ENCODE data around the gene SURF1. TPM values are rescaled to one million over a fixed set of nuclear protein-coding genes. Genes with fewer than 3 reads are reported as not detected.

Gene SURF1
- total and polyA plus RNA-seq, 3 donors from 2014 or later, result 51.4 to 71.0 (median 58.9) TPM

GRCh38 chr9:133346021-133346785, 10.1 kb downstream of the SURF1 start:
- WGBS, 2 donors, result 38 to 48% methylated on average over 15 of the region's 15 CpGs
- intact Hi-C loops (cut with DNase I; ENCODE audit: low total_unique reads), result no loop called here
- no peak for DNase-seq
- Histone ChIP-seq H3K4me1 (peaks cover 24% of the 10 kb centered on the region), H3K9me3 (no peaks in the 10 kb centered on the region), H3K4me3 (no peak overlapping the region), H3K27ac (peak overlapping the region; percentile 89 to 90), H3K27me3 (no peaks in the 10 kb centered on the region), H3K36me3 (ENCODE audit: low read depth, missing control alignments) (no peaks in the 10 kb centered on the region)
- TF ChIP-seq CTCF (IDR thresholded peaks at IDR 0.05) (no peak), POLR2A (IDR thresholded peaks at IDR 0.05) (no peak)

- Histone ChIP-seq H3K9me3 (no peaks in the 10 kb centered on the region), H3K27me3 (no peaks in the 10 kb centered on the region), H3K36me3 (ENCODE audit: low read depth, missing control alignments) (no peaks in the 10 kb centered on the region), H3K4me3 (no peak overlapping the region), H3K4me1 (peaks cover 24% of the 10 kb centered on the region), H3K27ac (no peak overlapping the region)
- DNase-seq, result no peak
- WGBS, 2 donors, result 93 to 96% methylated on average over 3 to 6 of the region's 6 CpGs
- no peak for TF ChIP-seq POLR2A (IDR thresholded peaks at IDR 0.05)
- no peak for TF ChIP-seq CTCF (IDR thresholded peaks at IDR 0.05)
- intact Hi-C loops (cut with DNase I; ENCODE audit: low total_unique reads), result no loop called here
Observed at GRCh38 chr9:133345596-133345995, 10.7 kb downstream of the SURF1 start.

GRCh38 chr9:133344979-133345378, 11.3 kb downstream of the SURF1 start:
- no peak overlapping the region for H3K27ac ChIP-seq
- TF ChIP-seq POLR2A (IDR thresholded peaks at IDR 0.05) (no peak), CTCF (IDR thresholded peaks at IDR 0.05) (no peak)
- H3K36me3 ChIP-seq (ENCODE audit: low read depth, missing control alignments), result no peaks in the 10 kb centered on the region
- DNase-seq, result no peak
- no peak overlapping the region for H3K4me3 ChIP-seq
- no peaks in the 10 kb centered on the region for H3K9me3 ChIP-seq
- 95 to 97% methylated on average over 12 of the region's 12 CpGs for WGBS, 2 donors
- H3K4me1 ChIP-seq, result peaks cover 24% of the 10 kb centered on the region
- intact Hi-C loops (cut with DNase I; ENCODE audit: low total_unique reads), result no loop called here
- no peaks in the 10 kb centered on the region for H3K27me3 ChIP-seq

GRCh38 chr9:133344071-133344470, 12.2 kb downstream of the SURF1 start:
- WGBS, 2 donors, result 93% methylated on average over 19 of the region's 19 CpGs; no CpG with 5 or more reads in 1 of the 2 donors
- TF ChIP-seq POLR2A (IDR thresholded peaks at IDR 0.05) (no peak), CTCF (IDR thresholded peaks at IDR 0.05) (no peak)
- intact Hi-C loops (cut with DNase I; ENCODE audit: low total_unique reads), result no loop called here
- DNase-seq, result no peak
- Histone ChIP-seq H3K4me3 (no peak overlapping the region), H3K27me3 (no peaks in the 10 kb centered on the region), H3K9me3 (no peaks in the 10 kb centered on the region), H3K36me3 (ENCODE audit: low read depth, missing control alignments) (no peaks in the 10 kb centered on the region), H3K4me1 (peaks cover 18% of the 10 kb centered on the region), H3K27ac (no peak overlapping the region)

- DNase-seq, result no peak
- H3K27me3 ChIP-seq, result no peaks in the 10 kb centered on the region
- intact Hi-C loops (cut with DNase I; ENCODE audit: low total_unique reads), result no loop called here
- 76 to 93% methylated on average over 11 of the region's 11 CpGs for WGBS, 2 donors
- no peak overlapping the region for H3K27ac ChIP-seq
- H3K4me1 ChIP-seq, result peaks cover 14% of the 10 kb centered on the region
- no peaks in the 10 kb centered on the region for H3K36me3 ChIP-seq (ENCODE audit: low read depth, missing control alignments)
- H3K4me3 ChIP-seq, result no peak overlapping the region
- TF ChIP-seq CTCF (IDR thresholded peaks at IDR 0.05) (no peak), POLR2A (IDR thresholded peaks at IDR 0.05) (no peak)
- H3K9me3 ChIP-seq, result no peaks in the 10 kb centered on the region
Observed at GRCh38 chr9:133342570-133342969, 13.7 kb downstream of the SURF1 start.
